Suprapubic skin (tissue), 3 donors: Measurements from ENCODE around the gene HOXD9.

Experiments
- POLR2AphosphoS5 ChIP-seq, 3 donors: sonication (generic); formaldehyde crosslinking; IDR thresholded peaks; one replicate each; pipeline ENCODE4 v1.6.1; 2017; ENCODE audit warnings: antibody characterized with exemption in 3 of 3
- TF ChIP-seq, protein P1 (sequence below), 2 donors: fragments of 200-600 bp in 1 of 2; fragments of 450-650 bp in 1 of 2; sonication (generic) in 1 of 2; IDR thresholded peaks; one replicate each; pipeline ENCODE4 v1.5.1; 2016 to 2019; ENCODE audit warnings: antibody characterized with exemption in 2 of 2, mild to moderate bottlenecking in 1 of 2, moderate library complexity in 1 of 2

DNA sequence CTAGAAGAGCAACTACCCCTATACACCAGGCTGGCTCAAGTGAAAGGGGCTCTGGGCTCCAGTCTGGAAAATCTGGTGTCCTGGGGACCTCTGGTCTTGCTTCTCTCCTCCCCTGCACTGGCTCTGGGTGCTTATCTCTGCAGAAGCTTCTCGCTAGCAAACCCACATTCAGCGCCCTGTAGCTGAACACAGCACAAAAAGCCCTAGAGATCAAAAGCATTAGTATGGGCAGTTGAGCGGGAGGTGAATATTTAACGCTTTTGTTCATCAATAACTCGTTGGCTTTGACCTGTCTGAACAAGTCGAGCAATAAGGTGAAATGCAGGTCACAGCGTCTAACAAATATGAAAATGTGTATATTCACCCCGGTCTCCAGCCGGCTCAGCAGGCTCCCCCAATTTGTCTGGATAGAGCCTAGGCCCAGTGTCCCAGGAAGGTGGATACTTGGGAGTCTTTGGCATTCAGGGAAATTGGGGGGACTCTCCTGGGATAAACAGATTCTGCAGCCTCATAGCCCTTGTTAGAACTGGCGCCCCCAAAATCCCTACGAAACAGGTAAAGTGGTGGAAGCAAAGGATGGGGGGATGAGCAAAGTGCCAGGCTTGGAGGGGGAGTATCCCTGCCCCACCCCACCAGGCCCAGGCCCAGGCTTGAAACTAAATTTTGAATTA is 26.4 kb downstream of the HOXD9 start:
- no peak for TF ChIP-seq POLR2AphosphoS5 (IDR thresholded peaks at IDR 0.05)
- TF ChIP-seq, protein P1, sequence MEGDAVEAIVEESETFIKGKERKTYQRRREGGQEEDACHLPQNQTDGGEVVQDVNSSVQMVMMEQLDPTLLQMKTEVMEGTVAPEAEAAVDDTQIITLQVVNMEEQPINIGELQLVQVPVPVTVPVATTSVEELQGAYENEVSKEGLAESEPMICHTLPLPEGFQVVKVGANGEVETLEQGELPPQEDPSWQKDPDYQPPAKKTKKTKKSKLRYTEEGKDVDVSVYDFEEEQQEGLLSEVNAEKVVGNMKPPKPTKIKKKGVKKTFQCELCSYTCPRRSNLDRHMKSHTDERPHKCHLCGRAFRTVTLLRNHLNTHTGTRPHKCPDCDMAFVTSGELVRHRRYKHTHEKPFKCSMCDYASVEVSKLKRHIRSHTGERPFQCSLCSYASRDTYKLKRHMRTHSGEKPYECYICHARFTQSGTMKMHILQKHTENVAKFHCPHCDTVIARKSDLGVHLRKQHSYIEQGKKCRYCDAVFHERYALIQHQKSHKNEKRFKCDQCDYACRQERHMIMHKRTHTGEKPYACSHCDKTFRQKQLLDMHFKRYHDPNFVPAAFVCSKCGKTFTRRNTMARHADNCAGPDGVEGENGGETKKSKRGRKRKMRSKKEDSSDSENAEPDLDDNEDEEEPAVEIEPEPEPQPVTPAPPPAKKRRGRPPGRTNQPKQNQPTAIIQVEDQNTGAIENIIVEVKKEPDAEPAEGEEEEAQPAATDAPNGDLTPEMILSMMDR (IDR thresholded peaks at IDR 0.05), result no peak
